GM19328 (cell line): Measurements from ENCODE around the gene ZSCAN10.

Experiments used
- ATAC-seq: cut with Tn5 transposase; IDR thresholded peaks from one replicate; pipeline ENCODE4 v1.9.1; 2021; ENCODE audit warnings: mild to moderate bottlenecking, moderate library complexity; ENCODE audit not compliant: unreplicated experiment

ZSCAN10 gene

DNA sequence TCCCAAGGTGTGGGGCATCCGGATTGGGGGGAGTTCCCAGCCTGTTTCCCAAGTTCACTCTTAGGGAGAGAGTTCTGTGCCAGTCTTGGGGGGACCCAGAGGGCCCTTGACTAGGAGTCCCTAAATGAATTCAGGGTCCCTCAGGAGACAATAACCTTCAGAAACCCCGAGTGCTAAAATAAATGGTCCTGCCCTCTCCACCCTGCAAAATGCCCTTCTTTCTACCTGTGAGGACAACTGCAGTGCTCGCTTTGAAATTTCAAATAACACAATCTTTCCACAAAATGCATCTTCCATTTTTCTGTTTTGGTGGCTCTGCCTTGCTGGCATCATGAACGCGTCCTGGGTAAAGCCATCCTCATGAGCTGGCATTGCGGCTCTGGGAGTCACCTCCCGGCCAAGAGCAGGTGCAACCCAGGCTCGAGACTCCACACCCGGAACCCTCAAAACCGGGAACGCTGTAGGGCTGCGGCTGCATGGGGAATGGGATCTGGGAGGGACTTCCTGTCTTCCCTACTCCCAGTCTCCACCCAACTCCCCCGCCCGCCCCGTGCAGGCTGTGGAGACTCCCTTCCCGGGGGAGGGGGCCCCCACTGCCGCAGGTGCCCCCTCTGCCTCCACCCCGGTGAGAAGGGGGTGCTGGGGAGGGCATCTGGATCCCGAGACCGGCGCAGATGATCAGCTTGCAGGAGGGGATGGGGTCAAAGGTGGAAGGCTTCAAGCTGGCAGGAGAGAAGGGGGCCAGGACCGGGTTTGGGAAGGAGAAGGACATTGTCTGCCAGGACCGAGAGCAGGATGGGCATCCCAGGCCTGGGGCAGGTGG lies 13.2 kb upstream of the ZSCAN10 start, which contains the start of gene ZNF205:
TSS of gene ZNF205 (plus strand) at position 529 of the 823 bp plus-strand sequence. CDS start 845 bp downstream, outside the sequence.
- ATAC-seq, result no peak

DNA sequence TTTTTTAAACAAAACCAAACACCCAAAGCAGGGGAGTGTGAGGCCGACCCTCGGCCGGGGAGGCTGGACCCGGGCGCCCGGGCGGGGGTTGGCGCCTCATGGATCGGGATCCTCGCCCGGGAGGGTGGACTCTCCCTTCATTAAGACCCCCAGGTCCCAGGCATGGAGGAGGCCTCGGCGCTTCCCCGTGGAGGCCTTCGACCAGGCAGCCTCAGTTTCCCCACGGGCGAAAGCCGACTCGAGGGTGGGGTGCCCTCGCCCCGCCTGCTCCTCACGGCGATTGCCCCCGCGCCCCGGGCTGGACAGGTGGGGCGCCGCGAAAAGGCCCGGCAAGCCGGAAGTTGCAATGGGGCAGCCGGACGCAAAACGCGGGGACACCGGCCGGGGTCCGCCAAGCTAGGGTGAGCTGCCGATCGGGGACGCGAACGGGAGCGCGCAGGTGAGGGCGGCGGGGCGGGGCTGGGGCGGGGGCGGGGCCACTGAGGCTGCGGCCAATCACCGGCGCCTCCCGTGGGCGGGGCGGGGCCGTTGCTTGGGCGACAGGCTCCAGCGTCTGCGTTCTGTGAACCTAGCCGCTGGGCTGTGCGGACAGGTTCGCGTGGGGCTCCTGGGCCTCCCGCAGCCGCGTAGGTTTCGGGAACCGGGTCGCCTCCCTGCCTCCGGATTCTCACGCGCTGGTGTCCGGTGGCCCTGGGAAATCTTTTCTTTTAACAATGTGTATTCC lies 7.3 kb upstream of the ZSCAN10 start:
- ATAC-seq, result peak; percentile 90

DNA sequence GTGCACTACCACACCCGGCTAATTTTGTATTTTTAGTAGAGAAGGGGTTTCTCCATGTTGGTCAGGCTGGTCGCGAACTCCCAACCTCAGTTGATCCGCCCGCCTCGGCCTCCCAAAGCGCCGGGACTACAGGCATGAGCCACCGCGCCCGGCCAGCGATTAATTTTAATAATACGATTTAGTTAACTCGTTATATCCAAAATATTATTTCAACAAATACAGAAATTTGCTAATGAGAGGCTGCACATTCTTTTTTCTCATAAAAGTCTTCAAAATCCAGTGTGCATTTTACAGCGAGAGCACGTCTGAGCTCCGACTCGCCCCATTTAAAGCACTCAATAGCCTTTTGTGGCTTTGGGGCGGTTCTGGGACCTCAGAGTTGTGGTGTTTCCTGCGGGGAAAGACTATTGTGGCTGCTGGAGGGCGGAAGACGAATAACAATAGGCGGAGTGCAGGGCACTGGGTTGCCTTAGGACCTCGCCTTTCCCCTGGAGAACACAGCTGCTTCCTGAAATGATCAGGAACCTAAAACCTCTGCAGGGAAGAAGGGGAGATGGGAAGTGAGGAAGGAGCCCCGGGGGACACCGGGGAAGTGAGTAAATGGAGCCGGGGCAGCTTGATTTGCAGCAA lies 2.9 kb upstream of the ZSCAN10 start:
- no peak for ATAC-seq

DNA sequence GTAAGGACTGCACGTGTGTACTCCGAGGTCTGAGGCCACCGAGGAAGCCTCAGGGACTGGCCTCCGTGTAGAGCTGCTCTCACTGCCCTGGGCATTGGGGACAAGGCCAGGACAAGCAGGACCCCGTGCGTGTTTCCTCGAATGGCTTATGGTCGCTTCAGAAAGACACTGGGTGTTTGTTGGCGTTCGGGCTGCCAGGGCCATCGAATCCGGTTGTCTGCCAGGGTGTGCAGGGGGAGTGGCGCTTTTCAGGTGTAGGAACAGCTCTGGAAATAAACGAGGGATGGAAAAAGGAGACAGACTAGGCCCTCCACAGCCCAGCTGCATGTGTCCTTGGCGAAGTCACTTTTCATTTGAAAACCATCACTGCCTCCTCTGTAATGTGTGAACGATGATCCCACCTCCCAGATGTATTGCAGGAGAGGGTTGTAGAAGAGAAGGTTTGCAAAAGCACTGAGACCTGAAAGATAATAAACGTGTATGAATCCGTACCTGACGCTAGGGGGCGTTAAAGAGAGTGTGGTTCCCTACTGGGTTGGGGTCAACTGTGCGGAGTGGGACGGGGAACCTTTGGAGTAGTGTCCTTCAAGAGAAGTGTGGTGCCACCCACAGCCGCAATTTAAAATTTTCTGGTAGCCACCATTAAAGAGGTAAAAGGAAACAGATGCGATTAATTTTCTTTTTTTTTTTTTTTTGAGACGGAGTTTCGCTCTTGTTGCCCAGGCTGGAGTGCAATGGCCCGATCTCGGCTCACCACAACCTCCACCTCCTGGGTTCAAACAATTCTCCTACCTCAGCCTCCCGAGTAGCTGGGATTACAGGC lies 2.1 kb upstream of the ZSCAN10 start:
- no peak for ATAC-seq

DNA sequence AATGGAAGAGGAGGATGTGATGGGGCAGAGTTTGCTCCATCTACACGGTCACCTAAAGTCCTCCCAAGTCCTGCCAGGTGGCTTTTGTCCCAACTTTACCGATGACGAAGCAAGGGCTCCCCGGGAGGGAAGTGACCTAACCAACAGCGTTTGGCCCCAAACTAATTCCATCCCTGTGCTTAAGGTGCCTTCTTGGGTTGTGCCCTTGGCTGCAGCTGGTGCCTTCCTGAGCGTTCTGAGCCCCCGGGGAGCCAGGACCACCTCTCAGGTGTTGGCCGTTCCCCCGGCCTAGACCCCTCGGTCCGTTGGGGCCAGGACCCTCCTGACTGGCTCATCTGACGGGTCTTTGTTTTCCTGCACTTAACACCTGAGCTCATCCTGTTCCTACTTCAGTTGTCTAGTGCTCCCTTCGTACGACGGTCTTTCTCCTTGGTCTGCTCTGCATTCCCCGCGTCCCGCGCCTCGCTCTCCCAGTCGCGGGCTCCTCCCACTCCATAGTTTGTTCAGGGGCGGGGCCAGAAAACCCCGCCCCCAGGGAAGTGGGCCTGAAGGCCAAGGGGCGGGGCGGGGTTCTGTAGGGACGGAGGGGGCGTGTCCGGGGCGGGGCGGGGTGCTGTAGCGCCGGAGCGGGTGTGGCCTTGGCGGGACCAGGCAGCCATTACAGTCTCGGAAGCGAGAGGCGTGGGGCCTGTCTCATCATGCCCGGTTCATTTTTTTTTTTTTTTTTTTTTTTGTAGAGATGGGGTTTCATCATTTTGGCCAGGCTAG lies 822 bp upstream of the ZSCAN10 start:
- ATAC-seq, result no peak

DNA sequence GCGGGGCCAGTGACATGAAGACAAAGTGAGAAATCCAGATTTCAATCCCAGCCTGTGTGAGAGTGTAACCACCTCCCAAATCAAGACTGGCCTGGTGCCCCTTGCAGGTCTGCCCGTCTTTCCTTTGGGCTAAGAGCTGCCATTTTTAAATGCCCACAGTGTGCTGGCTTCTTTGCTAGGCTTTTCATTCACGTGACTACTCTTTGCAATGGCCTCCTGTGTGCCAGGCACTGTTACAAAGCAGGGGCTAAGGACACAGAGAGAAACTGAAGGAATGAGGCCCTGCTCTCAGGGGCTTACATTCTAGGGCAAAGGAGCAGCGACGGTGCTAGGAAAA lies 269 bp upstream of the ZSCAN10 start:
- no peak for ATAC-seq

DNA sequence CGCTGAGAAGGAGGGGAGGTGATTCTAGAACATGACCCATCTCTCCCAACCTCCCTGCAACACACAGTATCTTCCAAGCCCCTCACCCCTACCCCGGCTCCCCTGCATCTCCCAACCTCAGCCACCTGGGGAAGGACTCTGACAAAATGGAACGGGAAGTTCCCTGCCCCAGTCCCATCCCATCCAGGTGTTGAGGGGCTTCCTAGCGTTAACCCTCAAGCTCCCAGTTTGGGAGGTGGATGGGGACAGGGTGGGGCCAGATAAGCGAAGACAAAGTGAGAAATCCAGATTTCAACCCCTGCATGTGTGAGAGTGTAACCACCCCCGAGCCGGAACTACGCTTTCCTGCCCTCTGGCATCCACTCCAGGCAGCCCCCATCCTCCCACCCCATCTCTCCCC lies 1.8 kb downstream of the ZSCAN10 start:
- no peak for ATAC-seq

DNA sequence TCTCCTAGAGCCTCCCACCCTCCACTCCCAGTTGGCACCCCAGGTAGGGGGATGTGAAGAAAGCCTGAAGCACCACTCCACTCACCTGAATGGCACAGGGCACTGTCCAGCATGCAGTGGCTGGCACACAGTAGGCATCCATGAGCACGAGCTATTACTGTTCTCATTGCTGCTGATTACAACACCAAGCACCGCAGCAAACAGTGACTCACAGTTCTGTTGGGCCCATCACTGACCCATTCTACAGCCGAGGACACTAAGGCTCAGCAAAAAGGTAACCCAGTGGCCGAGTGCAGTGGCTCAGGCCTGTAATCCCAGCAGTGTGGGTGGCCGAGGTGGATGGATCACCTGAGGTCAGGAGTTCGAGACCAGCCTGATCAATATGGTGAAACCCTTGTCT lies 2.7 kb downstream of the ZSCAN10 start:
- ATAC-seq, result no peak

DNA sequence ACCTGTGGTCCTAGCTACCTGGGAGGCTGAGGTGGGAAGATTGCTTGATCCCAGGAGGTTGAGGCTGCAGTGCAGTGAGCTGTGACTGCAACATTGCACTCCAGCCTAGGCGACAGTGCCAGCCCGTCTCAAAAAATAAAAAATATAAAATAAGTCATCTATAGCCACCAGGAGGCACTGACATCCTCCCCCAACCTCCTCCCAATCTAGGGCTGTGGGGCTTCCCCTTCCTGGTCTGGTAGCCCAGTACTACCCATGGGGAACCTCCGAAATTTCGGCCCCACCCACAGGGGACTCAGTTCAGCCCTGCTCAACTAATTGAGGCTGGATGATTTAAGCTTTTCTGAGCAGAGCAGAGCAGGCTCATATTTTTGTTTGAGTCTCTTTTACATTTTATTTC lies 3.2 kb downstream of the ZSCAN10 start:
- ATAC-seq, result peak; percentile 63

DNA sequence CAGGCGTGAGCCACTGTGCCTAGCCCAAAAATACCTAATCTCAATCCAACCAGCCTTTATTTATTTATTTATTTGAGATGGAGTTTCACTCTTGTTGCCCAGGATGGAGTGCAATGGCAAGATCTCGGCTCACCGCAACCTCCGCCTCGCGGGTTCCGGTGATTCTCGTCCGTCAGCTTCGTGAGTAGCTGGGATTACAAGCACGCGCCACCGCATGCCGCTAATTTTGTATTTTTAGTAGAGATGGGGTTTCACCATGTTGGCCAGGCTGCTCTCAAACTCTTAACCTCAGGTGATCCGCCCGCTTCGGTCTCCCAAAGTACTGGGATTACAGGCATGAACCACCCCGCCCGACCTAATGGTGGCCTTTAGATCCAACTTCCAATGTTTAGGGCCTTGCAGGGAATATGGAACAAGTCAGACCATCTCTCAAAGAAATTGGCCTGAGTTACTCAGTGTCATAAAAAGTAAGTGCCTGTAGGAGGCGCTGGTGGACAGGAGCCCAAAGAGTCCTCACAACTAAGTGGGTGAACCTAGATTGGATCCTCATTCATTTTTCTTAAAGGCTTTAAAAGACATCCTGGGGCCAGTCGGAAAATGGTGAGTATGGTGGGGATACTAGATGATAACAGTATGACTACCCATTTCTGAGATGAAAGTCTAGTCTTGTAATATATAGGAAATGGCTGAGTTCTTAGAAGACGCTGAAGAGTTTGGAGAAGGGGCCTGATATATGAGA lies 4.6 kb downstream of the ZSCAN10 start:
- no peak for ATAC-seq

DNA sequence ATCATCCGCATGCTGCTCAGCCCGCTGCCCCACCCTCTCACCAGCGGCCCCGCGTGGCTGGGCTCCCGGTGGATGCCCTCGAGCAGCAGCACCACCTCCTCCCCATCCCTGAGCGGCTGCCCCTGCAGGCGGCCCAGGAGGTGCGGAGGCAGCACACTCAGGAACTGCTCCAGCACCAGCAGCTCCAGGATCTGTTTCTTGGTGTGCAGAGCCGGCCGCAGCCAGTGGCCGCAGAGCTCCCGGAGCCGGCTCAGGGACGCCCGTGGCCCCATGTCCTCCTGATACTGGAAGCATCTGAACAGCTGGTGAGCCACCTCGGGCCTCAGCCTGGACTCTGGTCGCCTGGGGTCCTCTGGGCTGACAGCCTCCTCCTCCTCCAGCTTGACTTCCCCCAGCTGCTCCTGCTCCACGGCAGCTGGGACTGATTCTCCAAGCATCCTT lies 6.6 kb downstream of the ZSCAN10 start:
- no peak for ATAC-seq

DNA sequence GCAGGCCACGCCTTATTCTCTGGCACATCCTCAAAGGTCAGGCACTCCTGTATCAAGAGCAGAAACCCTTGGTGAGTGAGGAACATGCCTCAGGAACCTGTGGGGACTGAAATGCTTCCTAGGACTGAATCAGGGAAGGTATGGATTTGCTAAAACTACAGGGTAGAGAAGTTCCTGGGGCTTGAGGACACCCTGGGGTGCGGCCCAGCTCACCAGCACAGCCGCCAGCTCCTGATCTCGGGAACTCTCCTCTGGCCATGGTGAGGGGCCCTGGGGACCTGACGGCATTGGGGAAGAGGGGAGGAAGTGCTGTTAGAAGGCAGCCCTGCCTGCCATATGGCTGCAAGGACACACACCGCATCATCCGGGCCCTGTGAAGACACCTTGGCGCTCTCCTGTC lies 7.5 kb downstream of the ZSCAN10 start:
- no peak for ATAC-seq

DNA sequence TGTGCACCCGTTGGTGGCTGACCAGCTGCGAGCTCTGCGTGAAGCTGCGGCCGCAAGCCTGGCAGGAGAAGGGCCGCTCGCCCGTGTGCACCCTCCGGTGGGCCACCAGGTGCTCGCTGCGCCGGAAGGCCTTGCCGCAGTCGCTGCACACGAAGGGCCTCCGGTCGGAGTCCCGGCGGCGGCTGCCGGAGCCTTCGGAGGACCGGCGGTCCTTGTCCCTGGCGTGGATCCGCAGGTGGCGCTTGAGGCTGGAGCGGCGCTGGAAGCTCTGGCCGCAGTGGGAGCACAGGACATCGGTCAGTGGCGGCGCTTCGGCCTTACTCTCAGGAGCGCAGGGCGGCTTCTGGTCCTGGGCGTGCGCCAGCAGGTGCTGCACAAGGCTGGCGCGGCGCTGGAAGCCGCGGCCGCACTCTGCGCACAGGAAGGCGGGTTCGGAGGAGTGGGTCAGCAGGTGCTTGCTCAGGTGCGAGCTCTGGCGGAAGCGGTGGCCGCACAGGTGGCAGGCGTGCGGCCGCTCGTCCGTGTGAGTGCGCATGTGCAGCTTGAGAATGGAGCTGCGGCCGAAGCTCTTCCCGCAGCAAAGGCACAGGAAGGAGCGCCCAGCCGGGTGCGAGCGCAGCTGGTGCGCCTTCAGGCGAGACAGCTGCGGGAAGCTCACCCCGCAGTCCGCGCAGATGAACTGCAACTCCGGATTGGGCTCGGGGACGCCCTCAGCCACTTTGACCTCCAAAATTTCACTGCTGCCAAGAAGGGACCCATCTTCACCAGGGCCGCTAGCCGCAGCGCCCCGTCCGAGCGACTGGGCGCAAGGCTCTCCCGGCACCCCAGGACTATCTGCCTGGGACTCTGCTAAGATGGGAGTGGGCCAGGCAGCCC lies 9.1 kb downstream of the ZSCAN10 start:
- no peak for ATAC-seq

DNA sequence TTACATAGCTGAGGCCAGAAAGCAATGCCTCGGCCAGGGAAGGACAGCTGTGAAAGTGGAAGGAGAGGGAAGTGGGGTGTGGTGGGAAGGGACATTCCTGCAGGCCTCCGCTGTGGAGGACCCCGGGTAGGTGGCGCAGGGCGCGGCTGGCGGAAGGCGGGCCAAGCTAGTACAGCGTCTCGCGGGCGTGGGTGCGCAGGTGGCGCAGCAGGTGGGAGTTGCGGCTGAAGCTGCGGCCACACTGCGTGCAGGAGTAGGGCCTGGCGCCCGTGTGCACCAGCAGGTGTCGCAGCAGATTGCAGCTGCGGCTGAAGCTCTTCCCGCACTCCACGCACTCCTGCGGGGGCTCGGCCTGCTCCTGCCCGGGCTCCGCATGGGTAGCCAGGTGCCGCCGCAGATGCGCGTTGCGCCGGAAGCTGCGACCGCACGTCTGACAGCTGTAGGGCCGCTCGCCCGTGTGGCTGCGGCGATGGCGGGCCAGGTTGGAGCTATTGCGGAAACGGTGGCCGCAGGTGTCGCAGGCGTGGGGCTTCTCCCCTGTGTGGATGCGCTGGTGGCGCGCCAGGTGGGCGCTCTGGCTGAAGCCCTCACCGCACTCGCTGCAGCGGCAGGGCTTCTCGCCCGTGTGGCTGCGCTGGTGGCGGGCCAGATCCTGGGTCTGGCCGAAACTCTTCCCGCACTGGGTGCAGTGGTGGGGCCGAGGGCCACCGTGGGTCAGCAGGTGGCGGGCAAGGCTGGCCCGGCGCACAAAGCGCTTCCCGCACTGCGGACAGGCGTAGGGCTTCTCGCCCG lies 10.0 kb downstream of the ZSCAN10 start:
- ATAC-seq, result no peak

DNA sequence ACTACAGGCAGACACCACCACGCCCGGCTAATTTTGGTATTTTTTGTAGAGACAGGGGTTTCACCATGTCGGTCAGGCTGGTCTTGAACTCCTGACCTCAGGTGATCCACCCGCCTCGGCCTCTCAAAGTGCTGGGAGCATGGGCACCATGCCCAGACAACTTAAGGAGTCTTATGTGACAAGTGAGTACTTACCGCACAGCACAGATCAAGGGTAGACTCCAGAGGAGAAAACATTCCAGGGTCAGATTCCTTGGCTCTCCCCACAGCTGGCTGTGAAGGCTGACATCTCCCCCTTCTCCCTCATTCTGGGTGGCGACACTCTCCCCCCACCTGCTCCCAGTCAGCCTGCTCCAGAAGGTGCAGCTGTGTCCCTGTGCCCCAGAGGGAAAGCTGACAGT lies 10.6 kb downstream of the ZSCAN10 start:
- no peak for ATAC-seq

DNA sequence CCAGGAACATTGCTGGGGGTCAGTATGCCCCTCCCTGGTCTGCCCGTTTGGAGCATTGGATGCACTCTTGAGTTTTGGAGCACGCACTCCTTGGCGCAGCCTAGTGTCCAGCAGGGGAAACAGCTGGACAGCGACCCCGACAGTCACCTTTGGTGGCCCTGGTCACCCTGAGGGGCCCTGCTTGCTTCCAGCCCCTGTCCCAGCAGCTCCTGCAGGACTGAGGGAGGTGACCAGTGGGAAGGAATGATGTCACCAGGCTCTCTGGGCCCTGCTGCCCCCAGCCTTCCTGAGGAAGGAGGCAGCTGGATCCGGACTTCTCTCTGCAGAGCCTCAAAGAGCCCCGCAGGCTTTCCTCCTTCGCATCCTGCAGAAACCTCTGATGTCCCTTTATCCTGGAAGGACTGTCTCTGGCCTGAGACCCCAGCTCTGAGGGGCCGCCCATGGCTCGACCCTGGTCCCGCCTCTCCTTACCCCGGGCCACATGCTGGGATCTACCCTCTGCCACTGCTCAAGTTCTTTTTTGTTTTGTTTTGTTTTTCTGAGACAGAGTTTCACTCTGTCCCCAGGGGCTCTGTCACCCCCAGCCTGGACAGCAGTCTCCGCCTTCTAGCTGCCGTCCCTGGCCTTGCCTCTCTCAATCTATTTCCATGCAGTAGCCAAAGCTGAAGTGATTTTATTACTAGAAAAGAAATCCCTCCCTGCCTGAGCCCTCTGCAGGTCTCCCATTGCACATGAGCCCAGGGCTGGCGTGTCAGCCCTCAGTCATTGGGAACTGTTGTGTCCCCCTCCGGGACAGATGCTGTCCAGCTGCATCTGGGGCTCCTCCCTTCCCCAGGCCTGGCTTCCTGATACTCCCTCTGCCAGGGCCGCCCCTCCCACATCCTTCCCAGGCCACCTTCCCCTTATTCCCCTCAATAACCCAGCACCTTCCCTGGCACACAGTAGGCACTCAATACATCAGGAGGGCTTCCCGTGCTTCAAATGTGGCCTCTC lies 11.6 kb downstream of the ZSCAN10 start:
- ATAC-seq, result no peak
